NB4 (cell line): ENCODE measurements around the gene ZSCAN16.
"Not testable (repeated sequence)": the region's sequence is repeated elsewhere in the genome, so short reads cannot be mapped to it uniquely, and the experiment has no call there.

ENCODE experiments used
- MYC ChIP-seq: IDR thresholded peaks from 2 replicates; pipeline ENCODE4 v1.6.1; 2011; ENCODE audit warnings: low read depth, low read length
- TF ChIP-seq, protein P1 (sequence below): IDR thresholded peaks from one replicate; pipeline ENCODE4 v1.5.1; 2012; ENCODE audit warnings: low read depth, low read length

DNA sequence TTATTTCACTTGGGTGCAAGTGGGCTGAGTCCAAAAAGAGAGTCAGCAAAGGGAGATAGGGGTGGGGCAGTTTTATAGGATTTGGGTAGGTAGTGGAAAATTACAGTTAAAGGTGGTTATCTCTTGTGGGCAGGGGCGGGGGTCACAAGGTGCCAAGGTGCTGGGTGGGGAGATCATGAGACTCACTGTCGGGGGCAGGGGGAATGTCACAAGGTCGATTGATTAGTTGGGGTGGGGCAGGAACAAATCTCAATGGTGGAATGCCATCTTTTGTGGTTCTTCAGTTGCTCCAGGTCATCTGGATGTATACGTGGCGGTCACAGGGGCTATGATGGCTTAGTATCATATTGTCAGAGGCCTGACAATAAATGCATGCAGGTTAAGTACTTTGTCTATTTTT, 2.1 kb upstream of the ZSCAN16 start:
- TF ChIP-seq, protein P1, sequence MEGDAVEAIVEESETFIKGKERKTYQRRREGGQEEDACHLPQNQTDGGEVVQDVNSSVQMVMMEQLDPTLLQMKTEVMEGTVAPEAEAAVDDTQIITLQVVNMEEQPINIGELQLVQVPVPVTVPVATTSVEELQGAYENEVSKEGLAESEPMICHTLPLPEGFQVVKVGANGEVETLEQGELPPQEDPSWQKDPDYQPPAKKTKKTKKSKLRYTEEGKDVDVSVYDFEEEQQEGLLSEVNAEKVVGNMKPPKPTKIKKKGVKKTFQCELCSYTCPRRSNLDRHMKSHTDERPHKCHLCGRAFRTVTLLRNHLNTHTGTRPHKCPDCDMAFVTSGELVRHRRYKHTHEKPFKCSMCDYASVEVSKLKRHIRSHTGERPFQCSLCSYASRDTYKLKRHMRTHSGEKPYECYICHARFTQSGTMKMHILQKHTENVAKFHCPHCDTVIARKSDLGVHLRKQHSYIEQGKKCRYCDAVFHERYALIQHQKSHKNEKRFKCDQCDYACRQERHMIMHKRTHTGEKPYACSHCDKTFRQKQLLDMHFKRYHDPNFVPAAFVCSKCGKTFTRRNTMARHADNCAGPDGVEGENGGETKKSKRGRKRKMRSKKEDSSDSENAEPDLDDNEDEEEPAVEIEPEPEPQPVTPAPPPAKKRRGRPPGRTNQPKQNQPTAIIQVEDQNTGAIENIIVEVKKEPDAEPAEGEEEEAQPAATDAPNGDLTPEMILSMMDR = not testable (repeated sequence)
- TF ChIP-seq MYC = not testable (repeated sequence)
